ENCODE measurements around the gene TNKS2. TPM values are rescaled to one million over a fixed set of nuclear protein-coding genes. Genes with fewer than 3 reads are reported as not detected.
A peak's percentile ranks its signal among the peaks of the same experiment; 100 is the strongest.

The TNKS2 gene
- total RNA-seq, 1 donor from 2014 or later, result 36.3 TPM

- no peaks in the 10 kb centered on the region for H3K9me3 ChIP-seq
- H3K27me3 ChIP-seq, result no peaks in the 10 kb centered on the region
- no peak overlapping the region for H3K4me3 ChIP-seq
- TF ChIP-seq POLR2A (IDR thresholded peaks at IDR 0.05), result no peak
- TF ChIP-seq POLR2AphosphoS5 (IDR thresholded peaks at IDR 0.05; ENCODE audit: insufficient read depth in 1 of 2, low read depth in 1 of 2), result no peak
- TF ChIP-seq, protein P1, sequence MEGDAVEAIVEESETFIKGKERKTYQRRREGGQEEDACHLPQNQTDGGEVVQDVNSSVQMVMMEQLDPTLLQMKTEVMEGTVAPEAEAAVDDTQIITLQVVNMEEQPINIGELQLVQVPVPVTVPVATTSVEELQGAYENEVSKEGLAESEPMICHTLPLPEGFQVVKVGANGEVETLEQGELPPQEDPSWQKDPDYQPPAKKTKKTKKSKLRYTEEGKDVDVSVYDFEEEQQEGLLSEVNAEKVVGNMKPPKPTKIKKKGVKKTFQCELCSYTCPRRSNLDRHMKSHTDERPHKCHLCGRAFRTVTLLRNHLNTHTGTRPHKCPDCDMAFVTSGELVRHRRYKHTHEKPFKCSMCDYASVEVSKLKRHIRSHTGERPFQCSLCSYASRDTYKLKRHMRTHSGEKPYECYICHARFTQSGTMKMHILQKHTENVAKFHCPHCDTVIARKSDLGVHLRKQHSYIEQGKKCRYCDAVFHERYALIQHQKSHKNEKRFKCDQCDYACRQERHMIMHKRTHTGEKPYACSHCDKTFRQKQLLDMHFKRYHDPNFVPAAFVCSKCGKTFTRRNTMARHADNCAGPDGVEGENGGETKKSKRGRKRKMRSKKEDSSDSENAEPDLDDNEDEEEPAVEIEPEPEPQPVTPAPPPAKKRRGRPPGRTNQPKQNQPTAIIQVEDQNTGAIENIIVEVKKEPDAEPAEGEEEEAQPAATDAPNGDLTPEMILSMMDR (IDR thresholded peaks at IDR 0.05), result no peak
- H3K36me3 ChIP-seq, result no peaks in the 10 kb centered on the region
- DNase-seq (ENCODE audit: extremely low spot score in 2 of 2), result no peak
- no peak overlapping the region for H3K27ac ChIP-seq
- no peaks in the 10 kb centered on the region for H3K4me1 ChIP-seq
- intact Hi-C loops (cut with DNase I), result no loop called here
Measured at GRCh38 chr10:91787810-91788209, 10.4 kb upstream of the TNKS2 start.

- Histone ChIP-seq H3K27ac (no peak overlapping the region), H3K36me3 (no peaks in the 10 kb centered on the region), H3K4me3 (no peak overlapping the region), H3K4me1 (no peaks in the 10 kb centered on the region), H3K9me3 (no peaks in the 10 kb centered on the region), H3K27me3 (no peaks in the 10 kb centered on the region)
- intact Hi-C loops (cut with DNase I), result no loop called here
- TF ChIP-seq, protein P1 (IDR thresholded peaks at IDR 0.05), result no peak
- TF ChIP-seq POLR2A (IDR thresholded peaks at IDR 0.05) (no peak), POLR2AphosphoS5 (IDR thresholded peaks at IDR 0.05; ENCODE audit: insufficient read depth in 1 of 2, low read depth in 1 of 2) (no peak)
- no peak for DNase-seq (ENCODE audit: extremely low spot score in 2 of 2)
Measured at GRCh38 chr10:91788527-91788926, 9.7 kb upstream of the TNKS2 start.

- intact Hi-C loops (cut with DNase I), result no loop called here
- Histone ChIP-seq H3K4me3 (peak overlapping the region; percentile 68 to 99), H3K27me3 (no peaks in the 10 kb centered on the region), H3K36me3 (no peaks in the 10 kb centered on the region), H3K9me3 (no peaks in the 10 kb centered on the region), H3K4me1 (peaks cover 34% of the 10 kb centered on the region), H3K27ac (peak overlapping the region; percentile 96)
- DNase-seq (ENCODE audit: extremely low spot score in 2 of 2), result no peak
- TF ChIP-seq POLR2AphosphoS5 (IDR thresholded peaks at IDR 0.05; ENCODE audit: insufficient read depth in 1 of 2, low read depth in 1 of 2) (no peak), POLR2A (IDR thresholded peaks at IDR 0.05) (no peak)
- TF ChIP-seq, protein P1 (IDR thresholded peaks at IDR 0.05), result no peak
Measured at GRCh38 chr10:91796331-91797047, 1.7 kb upstream of the TNKS2 start.

DNA sequence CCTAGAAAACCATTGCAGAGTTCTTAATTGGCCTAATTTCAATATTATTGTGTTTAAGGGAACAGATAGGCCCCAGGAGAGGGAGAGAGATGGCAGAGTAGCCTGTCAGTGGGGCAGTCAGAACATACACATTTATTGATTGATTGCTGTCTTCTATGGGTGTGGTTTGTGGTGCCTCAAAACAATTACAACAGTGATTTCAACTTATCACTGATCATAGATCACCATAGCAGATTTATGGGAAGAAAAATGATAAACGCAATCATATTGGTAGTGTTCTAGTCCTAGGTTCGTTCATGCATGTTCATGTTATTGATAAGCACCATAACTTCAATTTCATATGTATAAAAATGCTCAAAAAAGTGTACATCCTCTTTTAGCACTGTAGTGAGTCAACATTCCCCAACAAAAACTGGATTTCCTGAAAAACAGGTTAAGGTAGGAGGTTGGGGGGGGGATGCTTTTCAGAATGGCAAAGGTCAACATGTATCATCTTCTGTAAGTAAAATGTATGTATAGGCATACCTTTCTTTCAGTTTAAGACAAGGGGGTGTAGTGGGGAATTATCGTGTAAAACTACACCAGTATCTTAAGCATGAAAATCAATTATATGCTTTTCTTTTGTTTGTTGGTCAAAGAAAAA, 1.1 kb upstream of the TNKS2 start:
- Histone ChIP-seq H3K27ac (peak overlapping the region; percentile 96), H3K27me3 (no peaks in the 10 kb centered on the region), H3K9me3 (no peaks in the 10 kb centered on the region), H3K4me1 (peaks cover 36% of the 10 kb centered on the region), H3K4me3 (peak overlapping the region; percentile 68 to 99), H3K36me3 (no peaks in the 10 kb centered on the region)
- TF ChIP-seq, protein P1 (IDR thresholded peaks at IDR 0.05), result no peak
- TF ChIP-seq POLR2AphosphoS5 (IDR thresholded peaks at IDR 0.05; ENCODE audit: insufficient read depth in 1 of 2, low read depth in 1 of 2) (no peak), POLR2A (IDR thresholded peaks at IDR 0.05) (no peak)
- no peak for DNase-seq (ENCODE audit: extremely low spot score in 2 of 2)
- intact Hi-C loops (cut with DNase I), result no loop called here
